A673 (cell line): Measurements from ENCODE around the gene FBXO34.

Experiments
- EZH2 ChIP-seq: fragments of 200-600 bp; sonication (generic); IDR thresholded peaks from 2 replicates; pipeline ENCODE4 v1.6.1; 2017; ENCODE audit warnings: borderline replicate concordance, low read depth, mild to moderate bottlenecking, mixed read lengths, antibody characterized with exemption, low read length; ENCODE audit not compliant: poor library complexity, severe bottlenecking
- TF ChIP-seq, protein P1 (sequence below): fragments of 300-800, 200-600 bp; sonication (generic); conservative IDR thresholded peaks from 2 replicates; pipeline ENCODE4 v1.5.1; 2017; ENCODE audit warnings: low read depth, mild to moderate bottlenecking, antibody characterized with exemption, low read length, moderate library complexity, mixed read lengths

DNA sequence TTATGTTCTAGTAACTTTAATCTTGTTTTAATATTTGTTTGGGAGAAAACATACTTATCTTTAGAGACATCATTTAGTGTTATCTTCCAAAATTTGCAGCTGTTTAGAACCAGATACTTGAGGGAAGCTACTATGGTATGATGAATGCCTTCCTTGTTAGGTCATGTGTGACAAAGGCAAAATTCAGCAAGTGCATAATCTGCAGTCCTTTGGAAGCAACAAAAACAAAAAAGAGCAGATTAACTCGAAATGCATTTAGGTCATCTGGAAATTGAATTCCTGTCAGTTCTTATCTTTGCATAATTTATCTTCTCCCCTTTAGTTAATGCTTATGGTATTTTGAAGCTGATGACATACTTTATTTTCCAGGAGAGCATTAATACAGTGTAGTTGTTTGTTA lies 3.5 kb downstream of the FBXO34 start:
- TF ChIP-seq, protein P1, sequence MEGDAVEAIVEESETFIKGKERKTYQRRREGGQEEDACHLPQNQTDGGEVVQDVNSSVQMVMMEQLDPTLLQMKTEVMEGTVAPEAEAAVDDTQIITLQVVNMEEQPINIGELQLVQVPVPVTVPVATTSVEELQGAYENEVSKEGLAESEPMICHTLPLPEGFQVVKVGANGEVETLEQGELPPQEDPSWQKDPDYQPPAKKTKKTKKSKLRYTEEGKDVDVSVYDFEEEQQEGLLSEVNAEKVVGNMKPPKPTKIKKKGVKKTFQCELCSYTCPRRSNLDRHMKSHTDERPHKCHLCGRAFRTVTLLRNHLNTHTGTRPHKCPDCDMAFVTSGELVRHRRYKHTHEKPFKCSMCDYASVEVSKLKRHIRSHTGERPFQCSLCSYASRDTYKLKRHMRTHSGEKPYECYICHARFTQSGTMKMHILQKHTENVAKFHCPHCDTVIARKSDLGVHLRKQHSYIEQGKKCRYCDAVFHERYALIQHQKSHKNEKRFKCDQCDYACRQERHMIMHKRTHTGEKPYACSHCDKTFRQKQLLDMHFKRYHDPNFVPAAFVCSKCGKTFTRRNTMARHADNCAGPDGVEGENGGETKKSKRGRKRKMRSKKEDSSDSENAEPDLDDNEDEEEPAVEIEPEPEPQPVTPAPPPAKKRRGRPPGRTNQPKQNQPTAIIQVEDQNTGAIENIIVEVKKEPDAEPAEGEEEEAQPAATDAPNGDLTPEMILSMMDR: no peak
- no peak for TF ChIP-seq EZH2
